ENCODE measurements around the gene ASS1. TPM values are rescaled to one million over a fixed set of nuclear protein-coding genes. Genes with fewer than 3 reads are reported as not detected.

ASS1 gene
- total RNA-seq, 4 donors from 2014 or later = 46.7 to 131 (median 94.4) TPM

GRCh38 chr9:130410443-130410842, 34.3 kb upstream of the ASS1 start:
- no CpG with 5 or more reads among the region's 12 CpGs for WGBS, 2 donors (ENCODE audit: low coverage in 1 of 2)
- TF ChIP-seq EP300 (IDR thresholded peaks at IDR 0.05) (no peak), POLR2A (IDR thresholded peaks at IDR 0.05) (no peak), POLR2AphosphoS5 (IDR thresholded peaks at IDR 0.05) (no peak), CTCF (IDR thresholded peaks at IDR 0.05) (no peak)
- peaks cover 0 to 58% of the 10 kb centered on the region in 2 donors for H3K36me3 ChIP-seq
- no peak overlapping the region for H3K27ac ChIP-seq
- peaks cover 0 to 8% (median 0%) of the 10 kb centered on the region in 3 donors for H3K4me1 ChIP-seq
- ATAC-seq = no peak
- no peaks in the 10 kb centered on the region for H3K27me3 ChIP-seq
- no peak overlapping the region for H3K4me3 ChIP-seq
- no peaks in the 10 kb centered on the region for H3K9me3 ChIP-seq

DNA sequence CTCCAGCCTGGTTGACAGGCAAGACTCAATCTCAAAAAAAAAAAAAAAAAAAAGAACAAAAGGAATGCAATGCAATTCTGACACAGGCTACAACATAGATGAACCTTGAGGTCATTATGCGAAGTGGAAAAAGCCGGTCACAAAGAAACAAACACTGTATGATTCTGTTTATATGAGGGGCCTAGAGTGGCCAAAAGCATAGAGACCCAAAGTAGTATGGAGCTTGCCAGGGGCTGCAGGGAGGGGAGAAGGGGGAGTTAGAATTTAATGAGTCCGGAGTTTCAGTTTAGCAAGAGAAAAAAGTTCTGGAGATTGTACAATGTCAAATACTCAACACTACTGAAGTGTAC, 33.2 kb upstream of the ASS1 start:
- Histone ChIP-seq H3K36me3 (peaks cover 0 to 47% of the 10 kb centered on the region in 2 donors), H3K4me1 (peaks cover 0 to 8% (median 0%) of the 10 kb centered on the region in 3 donors), H3K4me3 (no peak overlapping the region), H3K27ac (no peak overlapping the region), H3K9me3 (no peaks in the 10 kb centered on the region), H3K27me3 (no peaks in the 10 kb centered on the region)
- no peak for ATAC-seq
- WGBS, 2 donors (ENCODE audit: low coverage in 1 of 2) = 40 to 51% methylated on average over 3 of the region's 3 CpGs
- no peak for TF ChIP-seq CTCF (IDR thresholded peaks at IDR 0.05)
- TF ChIP-seq POLR2AphosphoS5 (IDR thresholded peaks at IDR 0.05) = no peak
- TF ChIP-seq EP300 (IDR thresholded peaks at IDR 0.05) = no peak
- no peak for TF ChIP-seq POLR2A (IDR thresholded peaks at IDR 0.05)

- H3K36me3 ChIP-seq = peaks cover 0 to 31% of the 10 kb centered on the region in 2 donors
- no peak for TF ChIP-seq POLR2AphosphoS5 (IDR thresholded peaks at IDR 0.05)
- no peak for TF ChIP-seq CTCF (IDR thresholded peaks at IDR 0.05)
- TF ChIP-seq POLR2A (IDR thresholded peaks at IDR 0.05) = no peak
- TF ChIP-seq EP300 (IDR thresholded peaks at IDR 0.05) = no peak
- peaks cover 0 to 8% (median 0%) of the 10 kb centered on the region in 3 donors for H3K4me1 ChIP-seq
- H3K27me3 ChIP-seq = no peaks in the 10 kb centered on the region
- H3K27ac ChIP-seq = no peak overlapping the region
- ATAC-seq = no peak
- 92 to 96% methylated on average over 2 to 11 of the region's 12 CpGs for WGBS, 2 donors (ENCODE audit: low coverage in 1 of 2)
- H3K9me3 ChIP-seq = no peaks in the 10 kb centered on the region
- H3K4me3 ChIP-seq = no peak overlapping the region
Measured at GRCh38 chr9:130414081-130414731, 30.6 kb upstream of the ASS1 start.

GRCh38 chr9:130414910-130415746, 29.6 kb upstream of the ASS1 start:
- Histone ChIP-seq H3K36me3 (peaks cover 0 to 28% of the 10 kb centered on the region in 2 donors), H3K27me3 (no peaks in the 10 kb centered on the region), H3K4me1 (peaks cover 0 to 8% (median 0%) of the 10 kb centered on the region in 3 donors), H3K9me3 (no peaks in the 10 kb centered on the region), H3K4me3 (no peak overlapping the region), H3K27ac (no peak overlapping the region)
- no peak for ATAC-seq
- TF ChIP-seq POLR2A (IDR thresholded peaks at IDR 0.05) (no peak), POLR2AphosphoS5 (IDR thresholded peaks at IDR 0.05) (no peak)
- WGBS, 2 donors (ENCODE audit: low coverage in 1 of 2) = 72 to 100% methylated on average over 3 to 7 of the region's 11 CpGs

DNA sequence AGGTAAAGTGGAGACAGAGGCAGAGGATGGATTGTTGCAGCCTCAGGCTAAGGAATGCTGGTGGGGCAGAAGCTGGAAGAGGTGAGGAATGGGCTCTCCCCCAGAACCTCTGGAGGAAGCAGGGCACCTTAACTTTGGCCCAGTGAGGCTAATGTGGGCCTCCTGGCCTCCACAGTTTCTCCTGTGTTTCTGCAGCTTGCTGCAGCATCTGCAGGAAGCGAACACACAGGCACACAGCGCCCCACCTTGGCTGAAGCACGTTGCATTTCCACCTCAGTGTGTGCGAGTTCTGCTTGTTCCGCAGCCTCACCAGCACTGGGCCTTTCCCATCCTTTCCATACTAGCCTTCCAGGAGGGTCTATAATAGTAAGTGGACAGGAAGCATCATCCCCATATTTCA, 27.2 kb upstream of the ASS1 start:
- 100% methylated on average over 1 of the region's 5 CpGs; no CpG with 5 or more reads in 1 of the 2 donors for WGBS, 2 donors (ENCODE audit: low coverage in 1 of 2)
- H3K4me1 ChIP-seq = no peaks in the 10 kb centered on the region
- H3K27me3 ChIP-seq = no peaks in the 10 kb centered on the region
- no peak for ATAC-seq
- peaks cover 0 to 21% of the 10 kb centered on the region in 2 donors for H3K36me3 ChIP-seq
- H3K27ac ChIP-seq = no peak overlapping the region
- TF ChIP-seq POLR2A (IDR thresholded peaks at IDR 0.05) (no peak), EP300 (IDR thresholded peaks at IDR 0.05) (no peak), CTCF (IDR thresholded peaks at IDR 0.05) (no peak), POLR2AphosphoS5 (IDR thresholded peaks at IDR 0.05) (no peak)
- no peaks in the 10 kb centered on the region for H3K9me3 ChIP-seq
- no peak overlapping the region for H3K4me3 ChIP-seq
